Measurements from ENCODE around the gene GALNT1. TPM values are rescaled to one million over a fixed set of nuclear protein-coding genes. Genes with fewer than 3 reads are reported as not detected.

GALNT1 gene
- total and polyA plus RNA-seq, 9 of the 15 experiments (the other 6 are each of a cell fraction or from before 2014, with no cell fraction given), result 14.4 to 54.1 (median 36.6) TPM

DNA sequence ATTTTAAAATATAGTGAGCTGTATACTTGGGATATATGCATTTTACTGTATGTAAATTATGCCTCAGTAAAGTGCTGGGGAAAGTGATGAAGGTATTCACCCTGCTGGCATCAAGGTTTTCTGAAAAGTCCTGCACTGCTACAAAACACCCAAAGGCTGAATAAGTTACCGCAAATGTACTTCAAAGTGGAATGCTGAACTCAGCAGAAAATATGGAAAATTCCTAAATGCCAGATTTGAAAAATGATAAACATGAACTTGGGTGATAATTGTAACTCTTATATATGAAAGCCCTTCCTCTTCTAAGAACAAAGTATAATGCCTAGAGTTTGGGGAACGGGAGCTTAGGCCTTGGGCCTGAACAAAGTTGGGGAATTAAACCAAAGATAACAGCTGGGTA is 133.0 kb downstream of the GALNT1 start (continued):
- no peak for TF ChIP-seq SAFB2 (IDR thresholded peaks at IDR 0.05; ENCODE audit: borderline replicate concordance, low read depth, low read length, severe bottlenecking)

DNA sequence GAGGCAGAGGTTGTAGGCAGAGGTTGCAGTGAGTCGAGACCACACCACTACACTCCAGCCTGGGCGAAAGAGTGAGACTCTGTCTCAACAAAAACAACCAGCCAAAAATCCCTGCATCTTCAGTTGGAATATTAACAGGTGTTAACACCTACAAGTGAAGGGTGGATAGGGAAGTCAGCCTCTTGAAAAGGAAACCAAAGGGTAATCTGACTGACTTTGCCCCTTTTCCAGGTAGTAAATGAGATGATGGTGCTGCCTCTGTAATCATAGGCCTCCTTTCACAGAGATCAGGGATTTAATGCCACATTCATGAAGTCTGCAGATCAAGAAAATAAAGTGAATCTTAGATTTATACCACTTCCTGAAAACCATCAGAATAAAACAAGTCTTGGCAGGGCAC is 133.6 kb downstream of the GALNT1 start:
- no peak overlapping the region for H3K9ac ChIP-seq (ENCODE audit: insufficient read depth in 1 of 2, low read depth in 2 of 2, low read length in 2 of 2)
- intact Hi-C loops (cut with micrococcal nuclease), result no loop called here
- ChIA-PET POLR2A (interaction anchor here (0.7 kb wide), 1 partner anchor 173 kb away, joined by 4 read pairs; no protein-coding TSS in a partner anchor), CTCF (ENCODE audit: low intra/inter-chr PET ratio) (no interaction called here)
- 85% methylated on average over 2 of the region's 2 CpGs for WGBS (ENCODE audit: insufficient coverage, low coverage, missing lambda C conversion rate)
- no peaks in the 10 kb centered on the region for H3K9me1 ChIP-seq (ENCODE audit: control insufficient read depth, insufficient read depth, low read length)
- no peaks in the 10 kb centered on the region for H3K27me3 ChIP-seq (ENCODE audit: control insufficient read depth in 2 of 2, insufficient read depth in 2 of 2, low read length in 2 of 2)
- H2AFZ ChIP-seq (ENCODE audit: low read depth, low read length), result no peak overlapping the region
- H3K9me3 ChIP-seq (replicated peaks; ENCODE audit: control insufficient read depth, insufficient read depth, low read depth, low read length), result no peaks in the 10 kb centered on the region
- H3K27ac ChIP-seq (ENCODE audit: extremely low read depth, low read depth, low read length), result no peak overlapping the region
- no peak overlapping the region for H3K4me3 ChIP-seq
- no peaks in the 10 kb centered on the region for H3K36me3 ChIP-seq (ENCODE audit: control insufficient read depth, insufficient read depth, low read length)
- H3K4me1 ChIP-seq (replicated peaks in 1 of 2; ENCODE audit: control insufficient read depth in 2 of 2, insufficient read depth in 2 of 2, low read length in 2 of 2), result no peaks in the 10 kb centered on the region
- no TSS peak for BruUV-seq (replicated peaks)
- H4K20me1 ChIP-seq (replicated peaks; ENCODE audit: control insufficient read depth, insufficient read depth, low read length), result no peaks in the 10 kb centered on the region
- DNase-seq (ENCODE audit: extremely low read depth in 1 of 4, low spot score in 3 of 4) (no peak), ATAC-seq (no peak), FAIRE-seq (no peak)
- H3K4me2 ChIP-seq (ENCODE audit: insufficient read depth, low read length), result no peak overlapping the region
- H3K79me2 ChIP-seq (ENCODE audit: control insufficient read depth, insufficient read depth, low read length), result no peaks in the 10 kb centered on the region
- in situ Hi-C loops (cut with MboI), result no loop called here
- TF ChIP-seq, protein P1, sequence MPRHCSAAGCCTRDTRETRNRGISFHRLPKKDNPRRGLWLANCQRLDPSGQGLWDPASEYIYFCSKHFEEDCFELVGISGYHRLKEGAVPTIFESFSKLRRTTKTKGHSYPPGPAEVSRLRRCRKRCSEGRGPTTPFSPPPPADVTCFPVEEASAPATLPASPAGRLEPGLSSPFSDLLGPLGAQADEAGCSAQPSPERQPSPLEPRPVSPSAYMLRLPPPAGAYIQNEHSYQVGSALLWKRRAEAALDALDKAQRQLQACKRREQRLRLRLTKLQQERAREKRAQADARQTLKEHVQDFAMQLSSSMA (CRISPR knock-in tag; IDR thresholded peaks at IDR 0.05), result no peak
- TF ChIP-seq ZBTB1 (CRISPR knock-in tag; IDR thresholded peaks at IDR 0.05; ENCODE audit: borderline replicate concordance, low read depth), result no peak
- TF ChIP-seq, protein P2, sequence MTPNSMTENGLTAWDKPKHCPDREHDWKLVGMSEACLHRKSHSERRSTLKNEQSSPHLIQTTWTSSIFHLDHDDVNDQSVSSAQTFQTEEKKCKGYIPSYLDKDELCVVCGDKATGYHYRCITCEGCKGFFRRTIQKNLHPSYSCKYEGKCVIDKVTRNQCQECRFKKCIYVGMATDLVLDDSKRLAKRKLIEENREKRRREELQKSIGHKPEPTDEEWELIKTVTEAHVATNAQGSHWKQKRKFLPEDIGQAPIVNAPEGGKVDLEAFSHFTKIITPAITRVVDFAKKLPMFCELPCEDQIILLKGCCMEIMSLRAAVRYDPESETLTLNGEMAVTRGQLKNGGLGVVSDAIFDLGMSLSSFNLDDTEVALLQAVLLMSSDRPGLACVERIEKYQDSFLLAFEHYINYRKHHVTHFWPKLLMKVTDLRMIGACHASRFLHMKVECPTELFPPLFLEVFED (CRISPR knock-in tag; conservative IDR thresholded peaks at IDR 0.05), result no peak
- TF ChIP-seq TFAM (CRISPR knock-in tag; conservative IDR thresholded peaks at IDR 0.05), result no peak
- TF ChIP-seq POLR2AphosphoS2 (IDR thresholded peaks at IDR 0.05; ENCODE audit: low read length), result no peak
- no peak for TF ChIP-seq IRF1 (CRISPR knock-in tag; IDR thresholded peaks at IDR 0.05; ENCODE audit: borderline replicate concordance)

Data from K562 (cell line).